ENCODE results near the gene TMEM63C.

Gene TMEM63C

DNA sequence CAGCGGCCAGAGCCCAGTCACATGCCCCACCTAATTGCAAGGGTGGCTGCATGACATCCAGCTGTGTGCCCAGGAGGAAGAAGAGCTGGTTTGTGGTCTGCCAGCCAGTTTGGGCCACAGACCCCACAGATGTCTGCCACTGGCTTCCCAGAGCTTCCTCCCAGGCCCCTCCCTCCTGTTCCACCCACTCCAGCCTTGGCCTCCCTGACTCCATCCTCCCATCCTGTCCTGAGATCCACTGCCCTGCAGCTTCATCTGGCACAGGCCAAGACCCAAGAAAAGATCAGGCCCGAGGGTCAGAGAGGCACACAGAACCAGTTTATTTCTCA is 83.6 kb downstream of the TMEM63C start:
- TF ChIP-seq ZFX (IDR thresholded peaks at IDR 0.05) = no peak
- TF ChIP-seq, protein P1, sequence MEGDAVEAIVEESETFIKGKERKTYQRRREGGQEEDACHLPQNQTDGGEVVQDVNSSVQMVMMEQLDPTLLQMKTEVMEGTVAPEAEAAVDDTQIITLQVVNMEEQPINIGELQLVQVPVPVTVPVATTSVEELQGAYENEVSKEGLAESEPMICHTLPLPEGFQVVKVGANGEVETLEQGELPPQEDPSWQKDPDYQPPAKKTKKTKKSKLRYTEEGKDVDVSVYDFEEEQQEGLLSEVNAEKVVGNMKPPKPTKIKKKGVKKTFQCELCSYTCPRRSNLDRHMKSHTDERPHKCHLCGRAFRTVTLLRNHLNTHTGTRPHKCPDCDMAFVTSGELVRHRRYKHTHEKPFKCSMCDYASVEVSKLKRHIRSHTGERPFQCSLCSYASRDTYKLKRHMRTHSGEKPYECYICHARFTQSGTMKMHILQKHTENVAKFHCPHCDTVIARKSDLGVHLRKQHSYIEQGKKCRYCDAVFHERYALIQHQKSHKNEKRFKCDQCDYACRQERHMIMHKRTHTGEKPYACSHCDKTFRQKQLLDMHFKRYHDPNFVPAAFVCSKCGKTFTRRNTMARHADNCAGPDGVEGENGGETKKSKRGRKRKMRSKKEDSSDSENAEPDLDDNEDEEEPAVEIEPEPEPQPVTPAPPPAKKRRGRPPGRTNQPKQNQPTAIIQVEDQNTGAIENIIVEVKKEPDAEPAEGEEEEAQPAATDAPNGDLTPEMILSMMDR (conservative IDR thresholded peaks at IDR 0.05) = no peak
- no peak overlapping the region for H3K27ac ChIP-seq

DNA sequence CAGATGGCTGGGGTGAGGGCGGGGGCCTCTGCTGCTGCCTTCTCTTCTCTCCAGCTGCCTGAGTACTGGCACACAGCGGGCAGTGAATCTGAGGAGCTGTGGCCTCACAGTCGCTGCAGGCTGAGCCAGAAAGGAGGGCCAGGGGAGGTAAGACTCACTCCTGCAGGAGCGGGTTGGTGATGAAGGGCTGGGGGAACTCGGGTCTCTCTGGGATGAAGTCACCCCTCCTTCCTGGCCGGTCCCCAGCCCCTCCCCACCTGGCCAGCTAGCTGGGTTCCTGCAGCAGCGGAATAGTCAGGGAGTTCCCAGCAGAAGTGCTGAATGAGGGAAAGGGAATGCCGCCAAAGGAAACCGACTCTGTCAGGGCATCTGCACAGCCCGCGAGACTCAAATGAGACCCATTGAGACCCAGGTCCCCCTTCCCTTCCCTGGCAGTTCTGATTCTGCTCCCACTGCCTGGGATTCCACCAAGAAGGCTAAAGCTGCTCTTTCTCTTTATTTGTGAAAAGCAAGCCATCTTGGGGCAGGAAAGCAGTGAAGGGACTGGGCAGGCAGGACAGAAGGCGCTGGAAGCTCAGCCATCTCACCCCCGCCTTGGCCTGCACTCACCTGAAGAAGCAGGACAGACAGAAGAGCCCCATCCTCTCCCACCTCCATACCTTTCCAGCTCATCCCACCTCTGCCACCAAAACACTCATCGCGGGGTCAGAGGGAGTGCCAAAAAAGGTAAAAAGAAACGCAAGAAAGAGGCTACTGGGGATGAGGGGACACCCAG is 84.2 kb downstream of the TMEM63C start:
- no peak overlapping the region for H3K27ac ChIP-seq
- TF ChIP-seq ZFX (IDR thresholded peaks at IDR 0.05) = no peak
- TF ChIP-seq, protein P1 (conservative IDR thresholded peaks at IDR 0.05) = no peak

DNA sequence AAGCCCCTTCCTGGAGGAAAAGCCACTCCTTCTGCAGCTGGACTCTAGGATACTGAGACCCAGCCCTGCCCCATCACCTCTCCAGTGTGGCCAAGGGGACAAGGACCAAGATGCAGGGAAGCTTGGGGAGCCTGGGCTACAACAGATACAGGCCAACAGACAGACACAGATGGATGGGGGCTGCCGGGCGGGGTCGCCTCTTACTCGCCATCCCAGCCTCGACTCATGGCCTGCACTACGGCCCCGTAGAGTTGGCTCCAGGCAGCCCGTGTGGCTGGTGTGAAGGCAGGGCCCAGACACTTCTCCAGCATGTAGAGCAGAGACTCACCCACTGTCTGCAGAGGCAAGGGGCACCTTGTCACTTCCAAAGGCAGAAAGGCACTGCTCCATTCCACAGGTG is 84.7 kb downstream of the TMEM63C start:
- no peak overlapping the region for H3K27ac ChIP-seq
- no peak for TF ChIP-seq ZFX (IDR thresholded peaks at IDR 0.05)
- TF ChIP-seq, protein P1 (conservative IDR thresholded peaks at IDR 0.05) = no peak

DNA sequence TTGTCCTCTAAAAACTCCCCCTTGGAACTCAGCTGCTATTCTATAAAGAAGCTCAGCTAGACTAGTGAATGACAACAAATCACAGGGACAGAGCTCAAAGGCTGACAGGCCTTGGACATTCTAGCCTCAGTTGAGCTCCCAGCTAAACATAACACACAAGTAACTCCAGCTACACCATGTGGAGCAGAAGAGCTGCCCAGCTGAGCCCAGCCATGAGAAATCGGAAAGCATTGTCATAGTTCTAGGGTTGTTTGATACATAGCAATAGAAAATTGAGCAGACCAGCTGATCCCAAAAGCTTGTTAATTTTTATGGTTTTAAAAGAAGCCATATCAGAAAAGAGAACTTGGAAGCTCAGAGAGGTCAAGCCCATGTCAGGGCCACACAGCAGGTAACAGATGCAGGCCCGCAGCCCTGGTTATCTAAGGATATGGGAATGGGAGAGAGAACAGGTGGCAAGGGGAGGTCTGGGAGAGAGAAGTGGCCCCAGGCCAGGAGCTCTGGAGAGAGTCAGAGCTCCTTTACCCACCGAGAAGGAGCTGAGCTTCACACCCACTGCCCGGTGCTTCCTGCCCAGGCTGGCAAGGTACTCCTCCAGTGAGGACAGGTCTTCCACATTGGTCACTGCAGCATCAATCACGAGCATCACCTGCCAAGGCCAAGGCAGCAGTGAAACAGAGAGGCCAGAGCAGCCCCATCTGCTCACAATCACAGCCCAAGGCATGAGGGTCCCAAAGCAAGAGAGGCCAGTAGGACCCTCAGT is 86.5 kb downstream of the TMEM63C start:
- no peak overlapping the region for H3K27ac ChIP-seq
- TF ChIP-seq, protein P1 (conservative IDR thresholded peaks at IDR 0.05) = no peak
- no peak for TF ChIP-seq ZFX (IDR thresholded peaks at IDR 0.05)

DNA sequence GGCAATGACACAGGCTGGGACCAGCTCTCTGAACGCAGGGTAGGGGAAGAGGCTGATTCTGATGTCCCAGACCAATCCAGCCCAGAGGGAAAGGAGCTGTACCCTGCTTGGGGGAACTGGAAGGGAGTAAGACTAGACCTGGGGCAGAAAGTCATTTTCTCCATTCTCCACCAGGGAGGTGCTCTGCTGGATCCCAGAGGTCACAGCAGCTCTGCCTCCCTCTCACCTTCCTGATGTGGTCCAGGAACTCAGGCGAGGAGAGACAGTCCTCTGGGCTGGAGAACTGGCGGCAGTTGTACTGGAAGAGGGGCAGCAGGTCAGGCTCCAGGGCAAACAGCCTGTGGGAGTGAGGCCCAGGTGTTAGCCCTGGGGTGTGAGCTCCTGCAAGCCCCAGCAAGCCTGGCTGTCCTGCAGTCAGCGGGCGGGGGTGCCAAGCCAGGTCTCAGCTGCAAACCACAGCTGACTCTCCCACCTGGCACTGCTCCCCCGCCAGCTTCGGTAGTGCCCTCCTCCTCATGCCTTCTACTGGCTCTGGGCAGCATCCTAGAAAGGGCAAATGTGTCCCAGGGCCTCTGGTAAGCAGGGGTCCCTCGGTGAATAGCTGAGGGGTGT is 87.5 kb downstream of the TMEM63C start:
- no peak for TF ChIP-seq ZFX (IDR thresholded peaks at IDR 0.05)
- TF ChIP-seq, protein P1 (conservative IDR thresholded peaks at IDR 0.05) = no peak
- no peak overlapping the region for H3K27ac ChIP-seq

DNA sequence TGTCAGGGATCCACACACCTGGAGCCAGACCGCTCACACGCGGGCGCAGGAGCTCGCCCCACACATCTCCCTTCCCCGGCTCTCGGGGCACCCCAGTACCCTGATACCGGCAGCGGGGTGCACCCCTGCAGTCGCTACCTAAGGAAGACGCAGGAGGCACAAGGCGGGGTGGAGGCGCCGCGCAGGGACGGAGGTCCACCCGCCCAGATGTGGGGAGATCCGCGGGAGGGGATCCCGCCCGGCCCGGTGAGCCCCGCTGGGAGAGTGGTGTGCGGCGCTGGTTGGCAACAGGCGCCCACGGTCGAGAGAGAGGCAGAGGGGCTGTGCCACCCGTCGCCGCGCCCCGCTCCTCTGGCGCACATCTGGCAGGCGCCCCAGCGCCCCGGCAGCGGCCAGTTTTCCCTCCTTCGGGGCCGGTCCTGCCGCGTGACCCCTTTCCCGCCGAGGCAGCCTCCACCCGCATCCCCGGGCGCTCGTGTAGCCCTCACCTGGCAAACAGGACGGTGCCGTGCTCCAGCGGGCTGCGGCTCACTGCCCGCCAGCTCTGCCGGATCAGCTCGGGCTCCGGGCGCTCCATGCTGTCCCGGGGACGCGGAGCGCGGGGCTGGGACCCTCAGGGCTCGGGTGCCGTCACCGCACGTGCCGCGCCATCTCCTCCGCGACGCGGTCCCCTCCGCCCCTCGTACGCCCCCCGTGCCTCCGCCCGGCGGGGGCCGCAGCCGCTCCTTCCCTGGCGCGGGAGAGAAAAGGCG is 88.9 kb downstream of the TMEM63C start:
- H3K27ac ChIP-seq = no peak overlapping the region
- TF ChIP-seq, protein P1 (conservative IDR thresholded peaks at IDR 0.05) = no peak
- no peak for TF ChIP-seq ZFX (IDR thresholded peaks at IDR 0.05)
